Erythroblast (primary cell): ENCODE measurements around the gene DEPP1.

Source experiments
- GATA1 ChIP-seq: IDR thresholded peaks from 2 replicates; pipeline ENCODE4 v1.6.1; 2011; ENCODE audit warnings: low read depth, mild to moderate bottlenecking, control low read depth, low read length, moderate library complexity
- POLR2A ChIP-seq: IDR thresholded peaks from 2 replicates; pipeline ENCODE4 v1.6.1; 2011; ENCODE audit warnings: mild to moderate bottlenecking, low read length

GRCh38 chr10:44997105-44997748 is 18.6 kb upstream of the DEPP1 start:
- no peak for TF ChIP-seq POLR2A
- no peak for TF ChIP-seq GATA1
